Esophagus muscularis mucosa (tissue), 4 donors: ENCODE results near the gene YPEL2.
A peak's percentile ranks its signal among the peaks of the same experiment; 100 is the strongest.

Experiments
- EP300 ChIP-seq: sonication (generic); formaldehyde crosslinking; IDR thresholded peaks from one replicate; pipeline ENCODE4 v1.6.1; 2017; ENCODE audit warnings: antibody characterized with exemption
- POLR2A ChIP-seq: fragments of 450-650 bp; IDR thresholded peaks from one replicate; pipeline ENCODE4 v1.6.1; 2017; ENCODE audit warnings: antibody characterized with exemption, moderate library complexity, mild to moderate bottlenecking, low read depth
- POLR2AphosphoS5 ChIP-seq, 2 donors: sonication (generic); formaldehyde crosslinking; IDR thresholded peaks; one replicate each; pipeline ENCODE4 v1.6.1; 2017; ENCODE audit warnings: antibody characterized with exemption in 2 of 2
- TF ChIP-seq, protein P1 (sequence below), 3 experiments: fragments of 200-600 bp in 2 of 3; fragments of 450-650 bp in 1 of 3; sonication (generic) in 2 of 3; IDR thresholded peaks; one replicate each; pipeline ENCODE4 v1.5.1; 2017 to 2019; ENCODE audit warnings: antibody characterized with exemption in 3 of 3, mild to moderate bottlenecking in 2 of 3, moderate library complexity in 1 of 3

DNA sequence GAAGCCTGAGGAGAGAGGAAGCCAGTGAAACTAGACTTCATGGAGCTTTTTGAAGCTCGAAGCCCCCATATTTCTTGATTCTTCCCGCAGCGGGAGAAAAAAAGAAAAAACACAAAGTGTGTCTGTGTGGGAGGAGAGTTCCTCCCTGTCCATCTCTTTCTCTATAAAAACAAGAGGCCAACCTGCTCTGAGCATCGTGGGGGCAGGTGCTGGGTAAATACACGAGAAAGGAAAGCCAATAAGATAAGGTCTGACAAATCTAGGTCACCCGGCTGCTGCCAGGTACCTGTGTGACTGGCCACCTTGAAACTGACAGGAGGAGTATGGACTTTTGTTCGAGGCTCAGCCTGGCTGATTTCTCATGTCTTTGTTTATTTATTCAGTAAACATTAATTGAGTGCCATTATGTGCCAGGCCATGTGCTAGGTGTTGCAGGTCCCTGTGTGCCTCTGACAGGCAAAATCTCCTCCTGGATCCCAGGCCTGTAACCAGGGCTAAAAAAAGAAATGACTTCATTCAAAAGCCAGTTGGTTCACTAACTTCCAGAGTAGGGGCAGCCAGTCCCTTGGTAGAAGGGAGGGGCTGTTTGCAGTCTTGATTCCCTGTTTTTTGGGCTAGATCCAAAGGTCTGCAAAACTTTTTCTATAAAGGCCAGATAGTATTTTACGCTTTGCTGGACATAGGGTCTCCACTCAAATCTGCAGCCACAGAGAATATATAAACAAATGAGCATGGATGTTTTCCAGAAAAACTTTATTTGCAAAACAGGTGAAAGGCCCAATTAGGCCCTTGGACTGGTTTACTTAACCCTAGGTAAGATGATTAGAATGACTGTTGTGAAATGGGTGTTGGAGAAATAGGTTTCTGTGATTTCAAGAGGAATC lies 35.6 kb downstream of the YPEL2 start:
- TF ChIP-seq, protein P1, sequence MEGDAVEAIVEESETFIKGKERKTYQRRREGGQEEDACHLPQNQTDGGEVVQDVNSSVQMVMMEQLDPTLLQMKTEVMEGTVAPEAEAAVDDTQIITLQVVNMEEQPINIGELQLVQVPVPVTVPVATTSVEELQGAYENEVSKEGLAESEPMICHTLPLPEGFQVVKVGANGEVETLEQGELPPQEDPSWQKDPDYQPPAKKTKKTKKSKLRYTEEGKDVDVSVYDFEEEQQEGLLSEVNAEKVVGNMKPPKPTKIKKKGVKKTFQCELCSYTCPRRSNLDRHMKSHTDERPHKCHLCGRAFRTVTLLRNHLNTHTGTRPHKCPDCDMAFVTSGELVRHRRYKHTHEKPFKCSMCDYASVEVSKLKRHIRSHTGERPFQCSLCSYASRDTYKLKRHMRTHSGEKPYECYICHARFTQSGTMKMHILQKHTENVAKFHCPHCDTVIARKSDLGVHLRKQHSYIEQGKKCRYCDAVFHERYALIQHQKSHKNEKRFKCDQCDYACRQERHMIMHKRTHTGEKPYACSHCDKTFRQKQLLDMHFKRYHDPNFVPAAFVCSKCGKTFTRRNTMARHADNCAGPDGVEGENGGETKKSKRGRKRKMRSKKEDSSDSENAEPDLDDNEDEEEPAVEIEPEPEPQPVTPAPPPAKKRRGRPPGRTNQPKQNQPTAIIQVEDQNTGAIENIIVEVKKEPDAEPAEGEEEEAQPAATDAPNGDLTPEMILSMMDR (IDR thresholded peaks at IDR 0.05): no peak
- TF ChIP-seq POLR2A (no peak), POLR2AphosphoS5 (IDR thresholded peaks at IDR 0.05) (peak; percentile 51 to 71), EP300 (no peak)
